ENCODE results near the gene BDKRB2.
"Not testable (repeated sequence)": the region's sequence is repeated elsewhere in the genome, so short reads cannot be mapped to it uniquely, and the experiment has no call there.

Gene BDKRB2

GRCh38 chr14:96242126-96242525 is 37.5 kb downstream of the BDKRB2 start:
- DNase-seq: no peak
- Histone ChIP-seq H3K36me3 (no peaks in the 10 kb centered on the region), H3K9me3 (ENCODE audit: severe bottlenecking) (no peaks in the 10 kb centered on the region), H3K27ac (no peak overlapping the region), H3K27me3 (ENCODE audit: insufficient read depth, low read depth, severe bottlenecking) (no peaks in the 10 kb centered on the region), H3K4me3 (ENCODE audit: low read depth, low read length) (no peak overlapping the region)
- no peak for TF ChIP-seq CTCF (IDR thresholded peaks at IDR 0.05; ENCODE audit: low read depth, low read length)

DNA sequence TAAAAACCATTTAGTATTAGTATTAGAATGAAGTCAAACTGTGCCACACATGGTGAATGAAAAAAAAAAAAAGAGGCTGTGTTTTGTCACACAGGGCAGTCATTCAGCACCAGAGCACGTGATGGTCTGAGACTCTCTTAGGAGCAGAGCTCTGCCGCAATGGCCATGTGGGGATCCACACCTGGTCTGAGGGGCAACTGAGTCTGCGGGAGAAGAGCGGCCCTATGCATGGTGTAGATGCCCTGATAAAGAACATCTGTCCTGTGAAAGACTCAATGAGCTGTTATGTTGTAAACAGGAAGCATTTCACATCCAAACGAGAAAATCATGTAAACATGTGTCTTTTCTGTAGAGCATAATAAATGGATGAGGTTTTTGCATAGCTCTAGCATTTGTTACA is 39.1 kb downstream of the BDKRB2 start:
- Histone ChIP-seq H3K9me3 (ENCODE audit: severe bottlenecking) (no peaks in the 10 kb centered on the region), H3K27ac (no peak overlapping the region), H3K4me3 (ENCODE audit: low read depth, low read length) (no peak overlapping the region), H3K36me3 (no peaks in the 10 kb centered on the region), H3K27me3 (ENCODE audit: insufficient read depth, low read depth, severe bottlenecking) (no peaks in the 10 kb centered on the region)
- no peak for DNase-seq
- TF ChIP-seq CTCF (IDR thresholded peaks at IDR 0.05; ENCODE audit: low read depth, low read length): no peak

DNA sequence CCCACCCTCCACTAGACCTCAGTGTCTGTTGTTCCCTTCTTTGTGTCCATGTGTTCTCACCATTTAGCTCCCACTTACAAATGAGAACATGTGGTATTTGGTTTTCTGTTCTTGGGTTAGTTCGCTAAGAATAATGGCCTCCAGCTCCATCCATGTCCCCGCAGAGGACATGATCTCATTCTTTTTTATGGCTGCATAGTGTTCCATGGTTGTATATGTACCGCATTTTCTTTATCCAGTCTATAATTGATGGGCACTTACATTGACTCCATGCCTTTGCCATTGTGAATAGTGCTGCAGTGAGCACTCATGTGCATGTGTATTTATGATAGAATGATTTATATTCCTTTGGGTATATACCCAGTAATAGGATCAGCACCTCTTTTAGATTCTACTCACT is 40.4 kb downstream of the BDKRB2 start:
- not testable (repeated sequence) for DNase-seq; H3K27ac ChIP-seq; H3K27me3 ChIP-seq (ENCODE audit: insufficient read depth, low read depth, severe bottlenecking); H3K9me3 ChIP-seq (ENCODE audit: severe bottlenecking); H3K4me3 ChIP-seq (ENCODE audit: low read depth, low read length); H3K36me3 ChIP-seq

- TF ChIP-seq CTCF (IDR thresholded peaks at IDR 0.05; ENCODE audit: low read depth, low read length): no peak
- Histone ChIP-seq H3K9me3 (ENCODE audit: severe bottlenecking) (no peaks in the 10 kb centered on the region), H3K27me3 (ENCODE audit: insufficient read depth, low read depth, severe bottlenecking) (no peaks in the 10 kb centered on the region), H3K4me3 (ENCODE audit: low read depth, low read length) (no peak overlapping the region), H3K36me3 (no peaks in the 10 kb centered on the region), H3K27ac (no peak overlapping the region)
- DNase-seq: no peak
These were observed 41.3 kb downstream of the BDKRB2 start for GRCh38 chr14:96245710-96246538.

DNA sequence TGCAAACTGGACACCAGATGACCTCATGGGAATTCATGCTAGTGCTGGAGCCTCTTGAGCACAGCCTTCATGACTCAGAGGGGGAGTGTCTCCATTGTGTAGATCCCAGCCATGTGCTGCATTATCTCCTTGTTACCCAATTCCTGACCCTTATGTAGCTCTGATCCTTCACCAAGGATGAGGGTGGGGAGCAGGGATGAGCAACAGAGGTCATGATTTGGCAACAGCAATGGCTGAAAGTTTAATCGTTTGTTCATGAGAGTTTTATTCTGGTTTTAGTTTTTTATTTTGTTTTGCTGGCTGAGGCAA is 41.9 kb downstream of the BDKRB2 start:
- Histone ChIP-seq H3K27ac (no peak overlapping the region), H3K9me3 (ENCODE audit: severe bottlenecking) (no peaks in the 10 kb centered on the region), H3K4me3 (ENCODE audit: low read depth, low read length) (no peak overlapping the region), H3K27me3 (ENCODE audit: insufficient read depth, low read depth, severe bottlenecking) (no peaks in the 10 kb centered on the region), H3K36me3 (no peaks in the 10 kb centered on the region)
- DNase-seq: no peak
- no peak for TF ChIP-seq CTCF (IDR thresholded peaks at IDR 0.05; ENCODE audit: low read depth, low read length)

DNA sequence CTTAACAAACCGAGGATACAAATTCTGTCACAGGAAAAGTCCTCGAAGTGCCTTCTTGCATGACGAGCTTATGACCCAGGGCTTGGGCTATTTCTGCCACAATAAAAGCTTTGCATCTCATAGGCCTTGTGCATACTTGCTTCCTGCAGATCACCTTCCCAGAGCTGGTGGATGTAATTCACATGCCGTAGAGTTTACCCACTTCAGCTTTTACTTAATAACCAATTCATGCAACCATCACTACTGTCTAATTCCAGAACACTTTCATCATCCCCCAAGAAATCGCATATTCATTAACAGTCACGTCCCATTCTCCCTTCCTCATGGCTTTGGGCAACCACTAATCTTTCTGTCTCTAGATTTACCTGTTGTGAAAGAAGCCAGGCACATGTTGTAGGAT is 42.4 kb downstream of the BDKRB2 start:
- no peaks in the 10 kb centered on the region for H3K9me3 ChIP-seq (ENCODE audit: severe bottlenecking)
- no peak for DNase-seq
- no peak overlapping the region for H3K27ac ChIP-seq
- no peak overlapping the region for H3K4me3 ChIP-seq (ENCODE audit: low read depth, low read length)
- H3K27me3 ChIP-seq (ENCODE audit: insufficient read depth, low read depth, severe bottlenecking): no peaks in the 10 kb centered on the region
- no peak for TF ChIP-seq CTCF (IDR thresholded peaks at IDR 0.05; ENCODE audit: low read depth, low read length)
- no peaks in the 10 kb centered on the region for H3K36me3 ChIP-seq

Measured in WERI-Rb-1 (cell line).